ENCODE results near the gene STXBP4. TPM values are rescaled to one million over a fixed set of nuclear protein-coding genes. Genes with fewer than 3 reads are reported as not detected.
A peak's percentile ranks its signal among the peaks of the same experiment; 100 is the strongest.
"Not testable (repeated sequence)": the region's sequence is repeated elsewhere in the genome, so short reads cannot be mapped to it uniquely, and the experiment has no call there.

Gene STXBP4
- total RNA-seq, 4 donors from 2014 or later: 8.0 to 57.6 (median 18.8) TPM

DNA sequence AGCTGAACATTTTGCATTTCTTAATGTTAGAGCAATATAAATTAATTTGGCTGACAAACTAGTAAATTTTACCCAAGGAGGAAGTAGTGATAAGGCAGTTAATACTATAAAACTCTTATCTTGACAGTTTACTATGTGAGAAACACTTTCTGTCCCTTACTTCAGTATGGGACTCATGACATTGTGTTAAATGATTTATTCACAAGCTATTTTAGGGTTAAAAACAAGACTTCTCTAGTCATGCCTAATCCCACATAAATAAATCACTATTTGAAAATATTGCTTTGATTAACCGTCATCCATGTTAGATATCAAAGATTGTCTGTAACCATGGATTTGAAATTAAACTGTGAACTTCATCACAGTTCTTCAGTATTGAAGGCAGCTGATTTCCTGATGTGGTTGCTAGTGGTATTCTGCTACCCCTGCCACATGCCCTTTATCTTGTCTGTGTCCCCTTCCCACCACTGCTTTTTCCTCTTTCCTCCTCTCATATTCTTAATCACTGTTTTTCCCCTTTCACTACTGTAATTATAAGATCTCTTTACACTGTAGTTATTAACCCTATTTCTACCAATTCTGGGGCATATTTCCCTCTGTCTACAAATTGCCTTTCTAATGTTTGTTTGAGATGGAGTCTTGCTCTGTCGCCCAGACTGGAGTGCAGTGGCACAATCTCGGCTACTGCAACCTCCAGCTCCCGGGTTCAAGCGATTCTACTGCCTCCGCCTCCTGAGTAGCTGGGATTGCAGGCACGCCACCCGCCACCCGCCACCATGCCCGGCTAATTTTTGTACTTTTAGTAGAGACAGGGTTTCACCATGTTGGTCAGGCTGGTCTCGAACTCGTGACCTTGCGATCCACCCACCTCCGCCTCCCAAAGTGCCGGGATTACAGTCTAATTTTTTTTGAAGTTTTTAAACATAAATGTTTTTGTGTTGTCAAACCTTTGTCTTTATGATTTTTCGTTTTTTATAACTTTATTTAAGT lies 95.6 kb downstream of the STXBP4 start:
- Histone ChIP-seq H3K4me3 (no peak overlapping the region), H3K27ac (no peak overlapping the region), H3K27me3 (no peaks in the 10 kb centered on the region), H3K4me1 (peaks cover 0 to 6% (median 0%) of the 10 kb centered on the region in 4 donors), H3K36me3 (no peaks in the 10 kb centered on the region), H3K9me3 (no peaks in the 10 kb centered on the region)
- no peak for DNase-seq
- TF ChIP-seq, protein P1, sequence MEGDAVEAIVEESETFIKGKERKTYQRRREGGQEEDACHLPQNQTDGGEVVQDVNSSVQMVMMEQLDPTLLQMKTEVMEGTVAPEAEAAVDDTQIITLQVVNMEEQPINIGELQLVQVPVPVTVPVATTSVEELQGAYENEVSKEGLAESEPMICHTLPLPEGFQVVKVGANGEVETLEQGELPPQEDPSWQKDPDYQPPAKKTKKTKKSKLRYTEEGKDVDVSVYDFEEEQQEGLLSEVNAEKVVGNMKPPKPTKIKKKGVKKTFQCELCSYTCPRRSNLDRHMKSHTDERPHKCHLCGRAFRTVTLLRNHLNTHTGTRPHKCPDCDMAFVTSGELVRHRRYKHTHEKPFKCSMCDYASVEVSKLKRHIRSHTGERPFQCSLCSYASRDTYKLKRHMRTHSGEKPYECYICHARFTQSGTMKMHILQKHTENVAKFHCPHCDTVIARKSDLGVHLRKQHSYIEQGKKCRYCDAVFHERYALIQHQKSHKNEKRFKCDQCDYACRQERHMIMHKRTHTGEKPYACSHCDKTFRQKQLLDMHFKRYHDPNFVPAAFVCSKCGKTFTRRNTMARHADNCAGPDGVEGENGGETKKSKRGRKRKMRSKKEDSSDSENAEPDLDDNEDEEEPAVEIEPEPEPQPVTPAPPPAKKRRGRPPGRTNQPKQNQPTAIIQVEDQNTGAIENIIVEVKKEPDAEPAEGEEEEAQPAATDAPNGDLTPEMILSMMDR (IDR thresholded peaks at IDR 0.05): no peak
- no peak for TF ChIP-seq POLR2A (IDR thresholded peaks at IDR 0.05)

DNA sequence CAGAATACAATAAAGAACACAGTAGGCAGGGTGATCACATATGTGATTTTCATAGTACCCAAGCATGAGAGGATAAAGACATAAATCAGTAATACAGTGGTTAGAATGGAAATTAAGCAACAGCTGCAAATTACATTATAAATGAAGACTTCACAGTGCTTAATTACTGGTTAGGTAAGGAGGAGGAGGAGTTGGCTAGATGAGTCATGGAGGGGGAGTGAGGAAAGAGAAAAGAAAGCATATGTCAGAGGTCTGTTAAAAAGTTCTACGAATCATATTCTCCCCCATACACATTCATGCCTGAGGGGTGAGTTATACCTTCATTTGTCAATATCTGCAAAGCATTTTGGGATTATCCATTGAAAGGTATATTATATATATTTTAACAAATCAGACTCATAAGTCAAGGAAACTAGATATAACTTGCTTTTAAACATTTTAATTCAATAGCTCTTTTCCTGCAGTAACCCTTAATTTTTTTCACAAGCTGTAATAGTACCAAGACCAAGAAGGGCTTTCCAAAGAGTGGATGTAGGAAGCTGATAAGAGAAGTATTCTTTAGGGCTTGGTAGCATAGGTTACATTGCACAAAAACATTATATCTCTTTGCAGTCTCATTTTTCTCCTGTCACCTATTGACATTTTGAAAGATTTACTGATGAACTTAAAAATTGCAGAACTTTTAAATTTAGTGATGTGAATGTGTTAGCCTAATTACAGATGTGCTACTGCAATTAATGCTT lies 99.3 kb downstream of the STXBP4 start:
- Histone ChIP-seq H3K36me3 (no peaks in the 10 kb centered on the region), H3K4me3 (no peak overlapping the region), H3K4me1 (peaks cover 0 to 6% (median 0%) of the 10 kb centered on the region in 4 donors), H3K9me3 (no peaks in the 10 kb centered on the region), H3K27me3 (no peaks in the 10 kb centered on the region), H3K27ac (no peak overlapping the region)
- no peak for DNase-seq
- TF ChIP-seq, protein P1 (IDR thresholded peaks at IDR 0.05): no peak
- no peak for TF ChIP-seq POLR2A (IDR thresholded peaks at IDR 0.05)

DNA sequence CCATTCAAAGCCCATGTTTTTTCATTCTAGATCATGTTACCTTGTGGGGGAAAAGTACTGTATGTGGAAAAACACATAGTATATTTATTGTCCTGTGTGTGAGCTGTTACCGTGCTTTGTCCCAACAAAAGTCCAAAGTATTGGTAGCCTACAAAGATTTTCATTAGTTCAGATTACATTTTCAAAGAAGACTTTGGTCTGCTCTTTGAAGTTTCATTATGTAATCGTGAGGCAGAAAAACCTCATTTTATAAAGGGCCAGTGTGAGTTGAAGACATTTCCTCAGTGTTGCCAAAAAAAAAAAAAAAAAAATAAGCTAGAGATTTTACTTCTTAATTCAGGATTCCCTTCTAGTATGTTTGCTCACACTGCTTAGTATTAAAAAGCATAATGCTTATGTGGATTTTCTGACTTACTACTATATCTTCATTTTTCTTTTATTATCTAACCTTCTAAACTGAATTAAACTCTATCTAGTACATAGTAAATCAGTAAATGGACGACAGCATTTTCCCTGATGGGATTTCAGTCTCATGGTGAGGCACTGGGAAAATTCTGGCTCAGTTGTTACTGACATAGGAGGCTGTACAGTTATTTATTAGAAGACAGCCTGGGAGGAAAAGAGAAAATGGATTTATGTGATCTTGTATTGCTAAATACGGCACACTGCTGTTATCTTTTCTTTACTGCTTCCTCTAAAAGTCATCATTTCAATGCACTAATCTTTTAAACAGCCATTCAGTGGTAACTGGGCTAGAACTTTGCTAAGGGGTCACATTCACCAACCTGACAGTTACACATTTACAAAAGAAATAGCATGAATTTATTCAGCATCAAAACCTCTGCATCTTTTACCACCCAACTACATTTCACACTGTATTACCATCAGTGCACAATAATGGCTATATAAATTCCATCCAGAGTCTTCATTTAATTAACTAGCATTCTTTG lies 100.6 kb downstream of the STXBP4 start:
- H3K4me1 ChIP-seq: peaks cover 0 to 3% (median 0%) of the 10 kb centered on the region in 4 donors
- no peaks in the 10 kb centered on the region for H3K36me3 ChIP-seq
- H3K9me3 ChIP-seq: no peaks in the 10 kb centered on the region
- no peak overlapping the region for H3K4me3 ChIP-seq
- no peak for DNase-seq
- H3K27ac ChIP-seq: no peak overlapping the region
- TF ChIP-seq, protein P1 (IDR thresholded peaks at IDR 0.05): no peak
- TF ChIP-seq POLR2A (IDR thresholded peaks at IDR 0.05): no peak
- H3K27me3 ChIP-seq: no peaks in the 10 kb centered on the region

DNA sequence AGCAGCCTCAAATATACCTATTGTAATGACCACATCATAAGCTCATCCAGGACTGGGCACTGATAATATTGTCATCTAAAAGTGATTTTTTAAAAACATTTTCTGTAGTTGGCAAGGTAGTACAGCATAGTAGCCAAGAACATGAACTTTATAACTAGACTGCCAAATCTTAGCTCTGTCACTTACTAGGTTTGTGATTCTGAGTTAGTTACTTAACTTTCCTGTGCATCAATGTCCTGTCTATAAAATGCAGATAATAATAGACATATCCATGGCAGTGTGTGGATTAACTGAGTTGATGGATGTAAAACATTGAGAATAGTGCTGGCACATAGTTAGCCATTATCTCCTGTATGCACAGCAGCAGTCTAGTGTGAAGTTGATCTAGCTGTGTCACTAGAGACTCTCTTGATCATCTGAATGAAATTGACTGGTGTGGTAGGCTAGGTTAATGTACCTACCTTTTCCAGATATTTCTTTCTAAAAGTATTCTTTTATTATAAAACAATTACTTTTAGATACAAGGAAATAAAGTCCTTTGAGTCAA lies 101.5 kb downstream of the STXBP4 start:
- no peaks in the 10 kb centered on the region for H3K27me3 ChIP-seq
- DNase-seq: no peak
- H3K9me3 ChIP-seq: no peaks in the 10 kb centered on the region
- TF ChIP-seq POLR2A (IDR thresholded peaks at IDR 0.05): no peak
- TF ChIP-seq, protein P1 (IDR thresholded peaks at IDR 0.05): no peak
- no peak overlapping the region for H3K4me3 ChIP-seq
- H3K4me1 ChIP-seq: no peaks in the 10 kb centered on the region
- H3K36me3 ChIP-seq: no peaks in the 10 kb centered on the region
- H3K27ac ChIP-seq: no peak overlapping the region

DNA sequence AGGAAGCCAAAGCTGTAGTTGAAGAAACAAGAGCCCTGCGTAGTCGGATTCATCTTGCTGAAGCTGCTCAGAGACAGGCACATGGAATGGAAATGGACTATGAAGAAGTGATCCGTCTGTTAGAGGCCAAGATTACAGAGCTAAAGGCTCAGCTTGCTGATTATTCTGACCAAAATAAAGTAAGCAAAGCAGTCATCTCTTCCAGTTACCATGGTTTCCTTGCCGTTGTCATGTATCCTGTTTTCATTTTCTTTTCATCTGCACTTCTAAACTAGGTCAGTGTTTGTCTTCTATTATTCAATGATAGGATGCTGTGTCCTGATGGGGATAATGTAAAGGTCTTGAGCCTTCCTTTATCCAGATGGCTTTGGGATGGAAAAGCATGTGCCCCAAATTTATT lies 104.3 kb downstream of the STXBP4 start:
- H3K36me3 ChIP-seq: no peaks in the 10 kb centered on the region
- no peaks in the 10 kb centered on the region for H3K9me3 ChIP-seq
- TF ChIP-seq POLR2A (IDR thresholded peaks at IDR 0.05): no peak
- H3K27me3 ChIP-seq: no peaks in the 10 kb centered on the region
- no peak overlapping the region for H3K4me3 ChIP-seq
- DNase-seq: no peak
- H3K4me1 ChIP-seq: no peaks in the 10 kb centered on the region
- H3K27ac ChIP-seq: no peak overlapping the region

DNA sequence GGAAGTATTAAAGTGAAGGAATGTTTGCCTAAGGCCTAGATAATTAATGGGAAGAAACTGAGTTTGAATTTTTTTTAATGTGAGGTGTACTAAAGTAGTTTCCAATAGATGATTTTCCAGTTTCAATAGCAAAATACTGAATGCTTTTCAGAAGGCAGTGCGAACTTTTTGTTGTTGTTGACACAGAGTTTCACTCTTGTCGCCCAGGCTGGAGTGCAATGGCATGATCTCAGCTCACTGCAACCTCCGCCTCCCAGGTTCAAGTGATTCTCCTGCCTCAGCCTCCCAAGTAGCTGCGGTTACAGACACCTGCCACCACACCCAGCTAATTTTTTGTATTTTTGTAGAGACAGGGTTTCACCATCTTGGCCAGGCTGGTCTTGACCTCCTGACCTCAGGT lies 104.9 kb downstream of the STXBP4 start:
- not testable (repeated sequence) for H3K4me3 ChIP-seq, H3K4me1 ChIP-seq, H3K27me3 ChIP-seq, H3K36me3 ChIP-seq, DNase-seq, H3K9me3 ChIP-seq
- peak overlapping the region in 1 of 4 donors; percentile 13 for H3K27ac ChIP-seq
